HEK293 (cell line): ENCODE data around the gene ARHGAP42.

ENCODE experiments used
- CTCF ChIA-PET: fragments of 350-600 bp; formaldehyde crosslinking; extraction: SDS; loops from one replicate; lab custom pipeline; 2021; ENCODE audit warnings: antibody characterized with exemption; lab: Yijun Ruan, JAX
- POLR2A ChIA-PET: fragments of 300-600 bp; formaldehyde crosslinking; extraction: SDS; loops from one replicate; lab custom pipeline; 2020; ENCODE audit warnings: antibody characterized with exemption, inconsistent platforms; lab: Yijun Ruan, JAX
- H3K27ac ChIP-seq: fragments of 200-500 bp; sonication (Bioruptor generic); 2 replicates; pipeline ENCODE4 v1.5.1; 2014; ENCODE audit warnings: low read depth, low read length, control low read depth, inconsistent platforms; ENCODE audit errors: extremely low read depth
- H3K36me3 ChIP-seq, 2 experiments: fragments of 200-500 bp in 1 of 2; sonication (Bioruptor generic) in 1 of 2; 1 replicate in 1 of 2; 2 replicates in 1 of 2; pipeline ENCODE4 v1.5.1; 2014 to 2017; ENCODE audit warnings: inconsistent platforms in 2 of 2, low read length in 2 of 2; ENCODE audit not compliant: control insufficient read depth in 2 of 2, insufficient read depth in 1 of 2
- H3K4me1 ChIP-seq: fragments of 200-500 bp; sonication (Bioruptor generic); 2 replicates; pipeline ENCODE4 v1.5.1; 2014; ENCODE audit warnings: mild to moderate bottlenecking, low read length, inconsistent platforms; ENCODE audit not compliant: control insufficient read depth, insufficient read depth
- H3K4me3 ChIP-seq: 2 replicates; pipeline ENCODE4 v1.5.1; 2011; ENCODE audit warnings: low read depth, mild to moderate bottlenecking, control low read depth, low read length, moderate library complexity
- H3K9me3 ChIP-seq: fragments of 200-500 bp; sonication (Bioruptor generic); 2 replicates; pipeline ENCODE4 v1.5.1; 2014; ENCODE audit warnings: low read depth, low read length, inconsistent platforms; ENCODE audit not compliant: control insufficient read depth, insufficient read depth
- EGR2 ChIP-seq: fragments of 450-650 bp; formaldehyde crosslinking; IDR thresholded peaks from 2 replicates; pipeline ENCODE4 v1.5.1; 2016; ENCODE audit warnings: low read depth, missing biosample characterization, missing genetic modification characterization
- GLIS2 ChIP-seq: fragments of 450-650 bp; formaldehyde crosslinking; IDR thresholded peaks from 2 replicates; pipeline ENCODE4 v1.5.1; 2016; ENCODE audit warnings: missing biosample characterization, missing genetic modification characterization
- KLF10 ChIP-seq: fragments of 450-650 bp; IDR thresholded peaks from 2 replicates; pipeline ENCODE4 v1.5.1; 2018; ENCODE audit warnings: missing biosample characterization, mild to moderate bottlenecking, missing genetic modification characterization
- SCRT2 ChIP-seq: fragments of 450-650 bp; formaldehyde crosslinking; IDR thresholded peaks from 2 replicates; pipeline ENCODE4 v1.5.1; 2016; ENCODE audit warnings: missing biosample characterization, missing genetic modification characterization
- ZNF112 ChIP-seq: fragments of 450-650 bp; formaldehyde crosslinking; IDR thresholded peaks from 2 replicates; pipeline ENCODE4 v1.5.0; 2017; ENCODE audit warnings: missing biosample characterization, missing genetic modification characterization
- ZNF16 ChIP-seq: fragments of 450-650 bp; formaldehyde crosslinking; IDR thresholded peaks from 2 replicates; pipeline ENCODE4 v1.5.1; 2016; ENCODE audit warnings: low read depth, missing biosample characterization, missing genetic modification characterization
- ZNF19 ChIP-seq: fragments of 450-650 bp; formaldehyde crosslinking; IDR thresholded peaks from 2 replicates; pipeline ENCODE4; 2016; ENCODE audit warnings: missing biosample characterization, missing genetic modification characterization, low read depth
- ZNF211 ChIP-seq: fragments of 450-650 bp; formaldehyde crosslinking; IDR thresholded peaks from 2 replicates; pipeline ENCODE4 v1.5.1; 2016; ENCODE audit warnings: low read depth, missing biosample characterization, missing genetic modification characterization
- ZNF239 ChIP-seq: fragments of 450-650 bp; formaldehyde crosslinking; IDR thresholded peaks from 2 replicates; pipeline ENCODE4 v1.5.1; 2016; ENCODE audit warnings: missing biosample characterization, missing genetic modification characterization
- ZNF37A ChIP-seq: fragments of 450-650 bp; IDR thresholded peaks from 2 replicates; pipeline ENCODE4 v1.5.1; 2018; ENCODE audit warnings: missing biosample characterization, missing genetic modification characterization
- ZNF433 ChIP-seq: fragments of 450-650 bp; formaldehyde crosslinking; IDR thresholded peaks from 2 replicates; pipeline ENCODE4 v1.5.1; 2016; ENCODE audit warnings: missing biosample characterization, missing genetic modification characterization, low read depth
- ZNF514 ChIP-seq: fragments of 450-650 bp; formaldehyde crosslinking; IDR thresholded peaks from 2 replicates; pipeline ENCODE4 v1.5.1; 2016; ENCODE audit warnings: missing biosample characterization, missing genetic modification characterization
- ZNF521 ChIP-seq: fragments of 450-650 bp; formaldehyde crosslinking; IDR thresholded peaks from 2 replicates; pipeline ENCODE4 v1.5.1; 2017; ENCODE audit warnings: missing biosample characterization, mild to moderate bottlenecking, missing genetic modification characterization
- ZNF530 ChIP-seq: fragments of 450-650 bp; formaldehyde crosslinking; IDR thresholded peaks from 2 replicates; pipeline ENCODE4 v1.5.1; 2016; ENCODE audit warnings: low read depth, missing biosample characterization, missing genetic modification characterization
- ZNF585B ChIP-seq: fragments of 450-650 bp; formaldehyde crosslinking; IDR thresholded peaks from 2 replicates; pipeline ENCODE4 v1.5.1; 2016; ENCODE audit warnings: missing biosample characterization, missing genetic modification characterization
- ZNF600 ChIP-seq: fragments of 450-650 bp; formaldehyde crosslinking; IDR thresholded peaks from 2 replicates; pipeline ENCODE4 v1.5.1; 2016; ENCODE audit warnings: missing biosample characterization, missing genetic modification characterization
- ZNF610 ChIP-seq: fragments of 450-650 bp; formaldehyde crosslinking; IDR thresholded peaks from 2 replicates; pipeline ENCODE4 v1.5.1; 2016; ENCODE audit warnings: missing biosample characterization, missing genetic modification characterization, borderline replicate concordance
- TF ChIP-seq, protein P1 (sequence below): fragments of 450-650 bp; IDR thresholded peaks from 2 replicates; pipeline ENCODE4 v1.5.1; 2018; ENCODE audit warnings: missing biosample characterization, mild to moderate bottlenecking, missing genetic modification characterization
- TF ChIP-seq, protein P2 (sequence below): fragments of 450-650 bp; formaldehyde crosslinking; IDR thresholded peaks from 2 replicates; pipeline ENCODE4 v1.5.1; 2016; ENCODE audit warnings: missing biosample characterization, missing genetic modification characterization, borderline replicate concordance
- TF ChIP-seq, protein P3 (sequence below): fragments of 450-650 bp; formaldehyde crosslinking; IDR thresholded peaks from 2 replicates; pipeline ENCODE4 v1.5.1; 2017; ENCODE audit warnings: missing biosample characterization, missing genetic modification characterization

Gene ARHGAP42

DNA sequence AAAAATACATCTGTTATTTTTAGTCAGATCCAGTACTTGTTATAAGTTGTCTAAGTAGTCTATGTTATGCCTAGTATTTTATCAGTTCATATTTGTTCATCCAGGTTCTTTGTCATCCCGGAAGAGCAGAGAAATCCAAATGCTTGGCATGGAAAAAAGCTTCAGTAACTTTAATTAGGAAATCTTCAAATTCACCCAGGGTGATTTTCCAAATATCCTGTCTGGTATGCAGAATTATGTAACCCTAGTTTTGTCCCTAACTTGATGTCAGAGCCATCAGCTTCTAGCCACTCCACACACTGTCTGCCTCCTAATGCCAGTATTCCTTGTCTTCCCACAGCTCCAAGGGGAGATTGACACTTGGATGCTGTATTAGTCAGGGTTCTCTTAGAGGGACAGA, 216.2 kb downstream of the ARHGAP42 start:
- no peak for TF ChIP-seq ZNF16 (tag by site-specific recombination)
- no peak for TF ChIP-seq ZNF610
- no peak for TF ChIP-seq ZNF19 (tag by site-specific recombination)
- TF ChIP-seq, protein P1, sequence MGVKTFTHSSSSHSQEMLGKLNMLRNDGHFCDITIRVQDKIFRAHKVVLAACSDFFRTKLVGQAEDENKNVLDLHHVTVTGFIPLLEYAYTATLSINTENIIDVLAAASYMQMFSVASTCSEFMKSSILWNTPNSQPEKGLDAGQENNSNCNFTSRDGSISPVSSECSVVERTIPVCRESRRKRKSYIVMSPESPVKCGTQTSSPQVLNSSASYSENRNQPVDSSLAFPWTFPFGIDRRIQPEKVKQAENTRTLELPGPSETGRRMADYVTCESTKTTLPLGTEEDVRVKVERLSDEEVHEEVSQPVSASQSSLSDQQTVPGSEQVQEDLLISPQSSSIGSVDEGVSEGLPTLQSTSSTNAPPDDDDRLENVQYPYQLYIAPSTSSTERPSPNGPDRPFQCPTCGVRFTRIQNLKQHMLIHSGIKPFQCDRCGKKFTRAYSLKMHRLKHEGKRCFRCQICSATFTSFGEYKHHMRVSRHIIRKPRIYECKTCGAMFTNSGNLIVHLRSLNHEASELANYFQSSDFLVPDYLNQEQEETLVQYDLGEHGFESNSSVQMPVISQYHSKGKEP: no peak
- TF ChIP-seq ZNF585B: no peak
- TF ChIP-seq SCRT2 (tag by site-specific recombination): no peak
- TF ChIP-seq ZNF211 (tag by site-specific recombination): no peak
- TF ChIP-seq, protein P2, sequence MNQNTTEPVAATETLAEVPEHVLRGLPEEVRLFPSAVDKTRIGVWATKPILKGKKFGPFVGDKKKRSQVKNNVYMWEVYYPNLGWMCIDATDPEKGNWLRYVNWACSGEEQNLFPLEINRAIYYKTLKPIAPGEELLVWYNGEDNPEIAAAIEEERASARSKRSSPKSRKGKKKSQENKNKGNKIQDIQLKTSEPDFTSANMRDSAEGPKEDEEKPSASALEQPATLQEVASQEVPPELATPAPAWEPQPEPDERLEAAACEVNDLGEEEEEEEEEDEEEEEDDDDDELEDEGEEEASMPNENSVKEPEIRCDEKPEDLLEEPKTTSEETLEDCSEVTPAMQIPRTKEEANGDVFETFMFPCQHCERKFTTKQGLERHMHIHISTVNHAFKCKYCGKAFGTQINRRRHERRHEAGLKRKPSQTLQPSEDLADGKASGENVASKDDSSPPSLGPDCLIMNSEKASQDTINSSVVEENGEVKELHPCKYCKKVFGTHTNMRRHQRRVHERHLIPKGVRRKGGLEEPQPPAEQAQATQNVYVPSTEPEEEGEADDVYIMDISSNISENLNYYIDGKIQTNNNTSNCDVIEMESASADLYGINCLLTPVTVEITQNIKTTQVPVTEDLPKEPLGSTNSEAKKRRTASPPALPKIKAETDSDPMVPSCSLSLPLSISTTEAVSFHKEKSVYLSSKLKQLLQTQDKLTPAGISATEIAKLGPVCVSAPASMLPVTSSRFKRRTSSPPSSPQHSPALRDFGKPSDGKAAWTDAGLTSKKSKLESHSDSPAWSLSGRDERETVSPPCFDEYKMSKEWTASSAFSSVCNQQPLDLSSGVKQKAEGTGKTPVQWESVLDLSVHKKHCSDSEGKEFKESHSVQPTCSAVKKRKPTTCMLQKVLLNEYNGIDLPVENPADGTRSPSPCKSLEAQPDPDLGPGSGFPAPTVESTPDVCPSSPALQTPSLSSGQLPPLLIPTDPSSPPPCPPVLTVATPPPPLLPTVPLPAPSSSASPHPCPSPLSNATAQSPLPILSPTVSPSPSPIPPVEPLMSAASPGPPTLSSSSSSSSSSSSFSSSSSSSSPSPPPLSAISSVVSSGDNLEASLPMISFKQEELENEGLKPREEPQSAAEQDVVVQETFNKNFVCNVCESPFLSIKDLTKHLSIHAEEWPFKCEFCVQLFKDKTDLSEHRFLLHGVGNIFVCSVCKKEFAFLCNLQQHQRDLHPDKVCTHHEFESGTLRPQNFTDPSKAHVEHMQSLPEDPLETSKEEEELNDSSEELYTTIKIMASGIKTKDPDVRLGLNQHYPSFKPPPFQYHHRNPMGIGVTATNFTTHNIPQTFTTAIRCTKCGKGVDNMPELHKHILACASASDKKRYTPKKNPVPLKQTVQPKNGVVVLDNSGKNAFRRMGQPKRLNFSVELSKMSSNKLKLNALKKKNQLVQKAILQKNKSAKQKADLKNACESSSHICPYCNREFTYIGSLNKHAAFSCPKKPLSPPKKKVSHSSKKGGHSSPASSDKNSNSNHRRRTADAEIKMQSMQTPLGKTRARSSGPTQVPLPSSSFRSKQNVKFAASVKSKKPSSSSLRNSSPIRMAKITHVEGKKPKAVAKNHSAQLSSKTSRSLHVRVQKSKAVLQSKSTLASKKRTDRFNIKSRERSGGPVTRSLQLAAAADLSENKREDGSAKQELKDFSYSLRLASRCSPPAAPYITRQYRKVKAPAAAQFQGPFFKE (tag by site-specific recombination): no peak
- no peak for TF ChIP-seq ZNF112 (tag by site-specific recombination)
- no peak for TF ChIP-seq KLF10
- no peak for TF ChIP-seq ZNF514 (tag by site-specific recombination)
- no peak for TF ChIP-seq GLIS2 (tag by site-specific recombination)
- TF ChIP-seq ZNF530 (tag by site-specific recombination): no peak
- TF ChIP-seq, protein P3, sequence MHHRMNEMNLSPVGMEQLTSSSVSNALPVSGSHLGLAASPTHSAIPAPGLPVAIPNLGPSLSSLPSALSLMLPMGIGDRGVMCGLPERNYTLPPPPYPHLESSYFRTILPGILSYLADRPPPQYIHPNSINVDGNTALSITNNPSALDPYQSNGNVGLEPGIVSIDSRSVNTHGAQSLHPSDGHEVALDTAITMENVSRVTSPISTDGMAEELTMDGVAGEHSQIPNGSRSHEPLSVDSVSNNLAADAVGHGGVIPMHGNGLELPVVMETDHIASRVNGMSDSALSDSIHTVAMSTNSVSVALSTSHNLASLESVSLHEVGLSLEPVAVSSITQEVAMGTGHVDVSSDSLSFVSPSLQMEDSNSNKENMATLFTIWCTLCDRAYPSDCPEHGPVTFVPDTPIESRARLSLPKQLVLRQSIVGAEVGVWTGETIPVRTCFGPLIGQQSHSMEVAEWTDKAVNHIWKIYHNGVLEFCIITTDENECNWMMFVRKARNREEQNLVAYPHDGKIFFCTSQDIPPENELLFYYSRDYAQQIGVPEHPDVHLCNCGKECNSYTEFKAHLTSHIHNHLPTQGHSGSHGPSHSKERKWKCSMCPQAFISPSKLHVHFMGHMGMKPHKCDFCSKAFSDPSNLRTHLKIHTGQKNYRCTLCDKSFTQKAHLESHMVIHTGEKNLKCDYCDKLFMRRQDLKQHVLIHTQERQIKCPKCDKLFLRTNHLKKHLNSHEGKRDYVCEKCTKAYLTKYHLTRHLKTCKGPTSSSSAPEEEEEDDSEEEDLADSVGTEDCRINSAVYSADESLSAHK (tag by site-specific recombination): no peak
- TF ChIP-seq ZNF521 (tag by site-specific recombination): no peak
- TF ChIP-seq ZNF37A: no peak
- no peak for TF ChIP-seq ZNF239 (tag by site-specific recombination)
- no peak for TF ChIP-seq ZNF433 (tag by site-specific recombination)
- no peak for TF ChIP-seq EGR2
- no peak for TF ChIP-seq ZNF600 (tag by site-specific recombination)
- H3K9me3 ChIP-seq: no peaks in the 10 kb centered on the region
- ChIA-PET POLR2A (no interaction called here), CTCF (no interaction called here)
- H3K4me1 ChIP-seq: no peaks in the 10 kb centered on the region
- H3K27ac ChIP-seq: no peak overlapping the region
- H3K36me3 ChIP-seq: no peaks in the 10 kb centered on the region
- H3K4me3 ChIP-seq: no peak overlapping the region
